ENCODE measurements around the gene SLC28A3.

GRCh38 chr9:84322828-84323227, 17.7 kb downstream of the SLC28A3 start:
- TF ChIP-seq, protein P1, sequence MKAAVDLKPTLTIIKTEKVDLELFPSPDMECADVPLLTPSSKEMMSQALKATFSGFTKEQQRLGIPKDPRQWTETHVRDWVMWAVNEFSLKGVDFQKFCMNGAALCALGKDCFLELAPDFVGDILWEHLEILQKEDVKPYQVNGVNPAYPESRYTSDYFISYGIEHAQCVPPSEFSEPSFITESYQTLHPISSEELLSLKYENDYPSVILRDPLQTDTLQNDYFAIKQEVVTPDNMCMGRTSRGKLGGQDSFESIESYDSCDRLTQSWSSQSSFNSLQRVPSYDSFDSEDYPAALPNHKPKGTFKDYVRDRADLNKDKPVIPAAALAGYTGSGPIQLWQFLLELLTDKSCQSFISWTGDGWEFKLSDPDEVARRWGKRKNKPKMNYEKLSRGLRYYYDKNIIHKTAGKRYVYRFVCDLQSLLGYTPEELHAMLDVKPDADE (IDR thresholded peaks at IDR 0.05): no peak
- TF ChIP-seq NANOG (IDR thresholded peaks at IDR 0.05; ENCODE audit: borderline replicate concordance) (no peak), EZH2 (IDR thresholded peaks at IDR 0.05; ENCODE audit: low read depth, unreplicated experiment) (no peak), ZNF114 (CRISPR knock-in tag; IDR thresholded peaks at IDR 0.05) (no peak), POLR2AphosphoS5 (IDR thresholded peaks at IDR 0.05; ENCODE audit: low read depth) (no peak)
- TF ChIP-seq, protein P2, sequence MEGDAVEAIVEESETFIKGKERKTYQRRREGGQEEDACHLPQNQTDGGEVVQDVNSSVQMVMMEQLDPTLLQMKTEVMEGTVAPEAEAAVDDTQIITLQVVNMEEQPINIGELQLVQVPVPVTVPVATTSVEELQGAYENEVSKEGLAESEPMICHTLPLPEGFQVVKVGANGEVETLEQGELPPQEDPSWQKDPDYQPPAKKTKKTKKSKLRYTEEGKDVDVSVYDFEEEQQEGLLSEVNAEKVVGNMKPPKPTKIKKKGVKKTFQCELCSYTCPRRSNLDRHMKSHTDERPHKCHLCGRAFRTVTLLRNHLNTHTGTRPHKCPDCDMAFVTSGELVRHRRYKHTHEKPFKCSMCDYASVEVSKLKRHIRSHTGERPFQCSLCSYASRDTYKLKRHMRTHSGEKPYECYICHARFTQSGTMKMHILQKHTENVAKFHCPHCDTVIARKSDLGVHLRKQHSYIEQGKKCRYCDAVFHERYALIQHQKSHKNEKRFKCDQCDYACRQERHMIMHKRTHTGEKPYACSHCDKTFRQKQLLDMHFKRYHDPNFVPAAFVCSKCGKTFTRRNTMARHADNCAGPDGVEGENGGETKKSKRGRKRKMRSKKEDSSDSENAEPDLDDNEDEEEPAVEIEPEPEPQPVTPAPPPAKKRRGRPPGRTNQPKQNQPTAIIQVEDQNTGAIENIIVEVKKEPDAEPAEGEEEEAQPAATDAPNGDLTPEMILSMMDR (conservative IDR thresholded peaks at IDR 0.05; ENCODE audit: low read depth in 2 of 2): no peak
- TF ChIP-seq, protein P3, sequence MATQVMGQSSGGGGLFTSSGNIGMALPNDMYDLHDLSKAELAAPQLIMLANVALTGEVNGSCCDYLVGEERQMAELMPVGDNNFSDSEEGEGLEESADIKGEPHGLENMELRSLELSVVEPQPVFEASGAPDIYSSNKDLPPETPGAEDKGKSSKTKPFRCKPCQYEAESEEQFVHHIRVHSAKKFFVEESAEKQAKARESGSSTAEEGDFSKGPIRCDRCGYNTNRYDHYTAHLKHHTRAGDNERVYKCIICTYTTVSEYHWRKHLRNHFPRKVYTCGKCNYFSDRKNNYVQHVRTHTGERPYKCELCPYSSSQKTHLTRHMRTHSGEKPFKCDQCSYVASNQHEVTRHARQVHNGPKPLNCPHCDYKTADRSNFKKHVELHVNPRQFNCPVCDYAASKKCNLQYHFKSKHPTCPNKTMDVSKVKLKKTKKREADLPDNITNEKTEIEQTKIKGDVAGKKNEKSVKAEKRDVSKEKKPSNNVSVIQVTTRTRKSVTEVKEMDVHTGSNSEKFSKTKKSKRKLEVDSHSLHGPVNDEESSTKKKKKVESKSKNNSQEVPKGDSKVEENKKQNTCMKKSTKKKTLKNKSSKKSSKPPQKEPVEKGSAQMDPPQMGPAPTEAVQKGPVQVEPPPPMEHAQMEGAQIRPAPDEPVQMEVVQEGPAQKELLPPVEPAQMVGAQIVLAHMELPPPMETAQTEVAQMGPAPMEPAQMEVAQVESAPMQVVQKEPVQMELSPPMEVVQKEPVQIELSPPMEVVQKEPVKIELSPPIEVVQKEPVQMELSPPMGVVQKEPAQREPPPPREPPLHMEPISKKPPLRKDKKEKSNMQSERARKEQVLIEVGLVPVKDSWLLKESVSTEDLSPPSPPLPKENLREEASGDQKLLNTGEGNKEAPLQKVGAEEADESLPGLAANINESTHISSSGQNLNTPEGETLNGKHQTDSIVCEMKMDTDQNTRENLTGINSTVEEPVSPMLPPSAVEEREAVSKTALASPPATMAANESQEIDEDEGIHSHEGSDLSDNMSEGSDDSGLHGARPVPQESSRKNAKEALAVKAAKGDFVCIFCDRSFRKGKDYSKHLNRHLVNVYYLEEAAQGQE (IDR thresholded peaks at IDR 0.05; ENCODE audit: unreplicated experiment): no peak

Data from GM23338 (cell line).